ENCODE data around the gene ZBTB4.

ZBTB4 gene

GRCh38 chr17:7414837-7415236 lies 64.6 kb downstream of the ZBTB4 start:
- no peak overlapping the region for H3K4me3 ChIP-seq (ENCODE audit: control insufficient read depth, low read depth, low read length)
- no peak for DNase-seq (ENCODE audit: low read depth)
- TF ChIP-seq, protein P1, sequence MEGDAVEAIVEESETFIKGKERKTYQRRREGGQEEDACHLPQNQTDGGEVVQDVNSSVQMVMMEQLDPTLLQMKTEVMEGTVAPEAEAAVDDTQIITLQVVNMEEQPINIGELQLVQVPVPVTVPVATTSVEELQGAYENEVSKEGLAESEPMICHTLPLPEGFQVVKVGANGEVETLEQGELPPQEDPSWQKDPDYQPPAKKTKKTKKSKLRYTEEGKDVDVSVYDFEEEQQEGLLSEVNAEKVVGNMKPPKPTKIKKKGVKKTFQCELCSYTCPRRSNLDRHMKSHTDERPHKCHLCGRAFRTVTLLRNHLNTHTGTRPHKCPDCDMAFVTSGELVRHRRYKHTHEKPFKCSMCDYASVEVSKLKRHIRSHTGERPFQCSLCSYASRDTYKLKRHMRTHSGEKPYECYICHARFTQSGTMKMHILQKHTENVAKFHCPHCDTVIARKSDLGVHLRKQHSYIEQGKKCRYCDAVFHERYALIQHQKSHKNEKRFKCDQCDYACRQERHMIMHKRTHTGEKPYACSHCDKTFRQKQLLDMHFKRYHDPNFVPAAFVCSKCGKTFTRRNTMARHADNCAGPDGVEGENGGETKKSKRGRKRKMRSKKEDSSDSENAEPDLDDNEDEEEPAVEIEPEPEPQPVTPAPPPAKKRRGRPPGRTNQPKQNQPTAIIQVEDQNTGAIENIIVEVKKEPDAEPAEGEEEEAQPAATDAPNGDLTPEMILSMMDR (IDR thresholded peaks at IDR 0.05; ENCODE audit: control insufficient read depth, insufficient read depth, low read depth, low read length, missing control alignments), result no peak

- TF ChIP-seq, protein P1 (IDR thresholded peaks at IDR 0.05; ENCODE audit: control insufficient read depth, insufficient read depth, low read depth, low read length, missing control alignments), result no peak
- peak; percentile 37 for DNase-seq (ENCODE audit: low read depth)
Measured at GRCh38 chr17:7413346-7413985, 66.0 kb downstream of the ZBTB4 start.

GRCh38 chr17:7411427-7411750 lies 68.0 kb downstream of the ZBTB4 start:
- TF ChIP-seq, protein P1 (IDR thresholded peaks at IDR 0.05; ENCODE audit: control insufficient read depth, insufficient read depth, low read depth, low read length, missing control alignments), result no peak
- H3K4me3 ChIP-seq (ENCODE audit: control insufficient read depth, low read depth, low read length), result no peak overlapping the region
- DNase-seq (ENCODE audit: low read depth), result no peak

More at GRCh38 chr17:7413346-7413985, 66.0 kb downstream of the ZBTB4 start:
- H3K4me3 ChIP-seq (ENCODE audit: control insufficient read depth, low read depth, low read length), result no peak overlapping the region

DNA sequence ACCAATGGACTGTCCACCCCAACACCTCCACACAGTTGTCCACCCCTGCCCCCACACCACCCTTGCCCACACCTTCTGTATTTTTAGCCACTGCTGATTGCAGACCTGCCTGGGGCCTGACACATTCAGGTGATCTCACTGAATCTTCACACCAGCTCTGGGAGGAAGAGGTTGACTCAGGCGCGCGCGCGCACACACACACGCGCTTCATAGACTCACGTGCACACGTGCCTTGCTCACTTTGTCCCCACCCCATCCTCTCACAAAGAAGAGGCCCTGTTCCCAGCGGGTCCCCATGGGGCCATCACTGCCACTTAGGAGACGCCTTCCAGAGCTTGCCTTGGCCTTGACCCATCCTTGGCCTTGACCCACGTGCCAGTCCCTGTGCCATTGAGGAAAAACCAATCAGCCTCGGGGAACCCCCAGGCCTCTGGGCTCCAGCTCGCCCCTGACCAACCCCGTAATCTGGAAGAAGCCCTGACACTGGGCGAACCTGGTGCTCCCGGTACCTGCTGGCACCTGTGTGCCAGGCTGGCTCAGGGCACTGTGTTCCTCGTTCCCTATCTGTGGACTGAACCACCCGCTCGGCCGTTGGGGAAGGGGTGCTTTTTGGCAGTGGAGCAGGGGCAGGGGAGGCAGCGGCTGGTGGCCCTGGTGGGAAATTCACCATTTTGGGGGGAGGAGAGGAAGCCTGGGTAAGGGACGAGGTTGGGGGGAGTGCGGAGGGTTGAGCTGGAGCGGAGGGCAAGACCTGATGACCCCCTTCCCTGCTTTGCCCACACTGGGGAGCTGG lies 68.6 kb downstream of the ZBTB4 start:
- TF ChIP-seq, protein P1 (IDR thresholded peaks at IDR 0.05; ENCODE audit: control insufficient read depth, insufficient read depth, low read depth, low read length, missing control alignments), result no peak
- no peak overlapping the region for H3K4me3 ChIP-seq (ENCODE audit: control insufficient read depth, low read depth, low read length)
- DNase-seq (ENCODE audit: low read depth), result no peak

GRCh38 chr17:7409716-7410115 lies 69.7 kb downstream of the ZBTB4 start:
- TF ChIP-seq, protein P1 (IDR thresholded peaks at IDR 0.05; ENCODE audit: control insufficient read depth, insufficient read depth, low read depth, low read length, missing control alignments), result no peak
- no peak overlapping the region for H3K4me3 ChIP-seq (ENCODE audit: control insufficient read depth, low read depth, low read length)
- DNase-seq (ENCODE audit: low read depth), result no peak

All from AG09309 (cell line).